K562 (cell line): ENCODE data around the gene SAMD14.

Experiments used
- ELF2 ChIP-seq: fragments of 250-450 bp; sonication (Bioruptor Pico); IDR thresholded peaks from 2 replicates; pipeline ENCODE4 v1.5.0; 2021; ENCODE audit warnings: mild to moderate bottlenecking
- POLR2AphosphoS5 ChIP-seq: IDR thresholded peaks from 2 replicates; pipeline ENCODE4 v1.6.1; 2011; ENCODE audit warnings: mild to moderate bottlenecking, low read depth, low read length, moderate library complexity; ENCODE audit not compliant: control insufficient read depth, insufficient read depth
- SP1 ChIP-seq: sonication (generic); formaldehyde crosslinking; IDR thresholded peaks from 2 replicates; pipeline ENCODE4 v1.8.1; 2022; ENCODE audit warnings: mild to moderate bottlenecking, missing genetic modification reagents

DNA sequence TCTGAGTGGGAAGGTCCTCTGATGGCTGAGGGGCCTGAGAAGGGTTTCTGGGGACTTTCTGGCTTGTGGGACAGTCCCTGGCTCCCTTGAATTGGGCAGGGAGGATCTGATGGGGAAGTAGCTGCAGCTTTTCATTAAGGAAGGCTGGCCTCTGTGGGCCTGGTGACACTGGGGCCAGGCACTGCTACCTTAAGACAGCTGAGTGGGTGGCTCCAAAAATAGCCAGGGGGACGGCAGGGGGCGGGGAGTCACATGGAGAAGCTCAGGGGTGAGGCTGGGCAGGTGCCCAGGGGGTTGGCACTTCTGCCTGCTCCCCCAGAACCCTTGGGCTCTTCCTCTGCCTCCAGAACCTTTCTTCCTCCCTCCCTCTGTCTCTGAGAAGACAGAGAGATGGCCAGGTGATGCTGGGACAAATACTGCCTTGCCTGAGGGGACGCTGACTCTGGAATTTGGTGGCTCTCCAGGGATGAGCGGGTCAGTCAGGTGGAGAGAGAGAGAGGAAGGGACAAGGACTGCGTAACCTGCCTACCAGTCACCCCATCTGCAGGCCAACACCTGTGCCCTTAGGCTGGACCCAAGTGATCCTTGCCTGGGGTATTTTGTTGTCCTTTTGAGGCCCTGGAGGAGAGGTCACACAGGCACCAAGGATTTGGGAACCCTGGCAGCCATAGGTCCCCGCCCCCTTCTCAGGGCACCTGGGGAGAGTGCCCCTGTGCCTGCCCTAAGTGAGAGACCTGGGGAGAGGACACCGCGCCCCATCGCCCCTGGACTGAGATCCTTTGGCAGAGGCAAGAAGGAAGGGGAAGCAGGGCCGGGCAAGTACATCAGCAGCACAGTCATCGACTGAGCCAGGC, 34.1 kb upstream of the SAMD14 start:
- no peak for TF ChIP-seq POLR2AphosphoS5
- no peak for TF ChIP-seq SP1
- no peak for TF ChIP-seq ELF2
